Ovary (tissue), 9 donors: ENCODE measurements around the gene BIN1. TPM values are rescaled to one million over a fixed set of nuclear protein-coding genes. Genes with fewer than 3 reads are reported as not detected.

Source experiments
- DNase-seq, 5 donors: peaks; one replicate each; pipeline ENCODE4 v3.0.0-alpha.2; 2019 to 2020
- H3K27ac ChIP-seq, 2 donors: fragments of 200-600 bp; one replicate each; pipeline versions ENCODE4 v1.5.1 to v1.8.0; 2019 to 2022
- H3K27me3 ChIP-seq: fragments of 200-600 bp; one replicate; pipeline ENCODE4 v1.8.0; 2022
- H3K36me3 ChIP-seq: fragments of 200-600 bp; sonication (generic); one replicate; pipeline ENCODE4 v1.5.1; 2019
- H3K4me1 ChIP-seq: one replicate; pipeline ENCODE4 v1.8.1; 2013; ENCODE audit warnings: mild to moderate bottlenecking, moderate library complexity; ENCODE audit not compliant: insufficient read depth
- H3K4me3 ChIP-seq: fragments of 200-600 bp; sonication (generic); one replicate; pipeline ENCODE4 v1.5.1; 2017
- H3K9me3 ChIP-seq, 2 donors: fragments of 200-600 bp in 1 of 2; sonication (generic) in 1 of 2; one replicate each; pipeline versions ENCODE4 v1.5.1 to v1.8.1; 2013 to 2019; ENCODE audit warnings: mild to moderate bottlenecking in 1 of 2, moderate library complexity in 1 of 2
- EP300 ChIP-seq: sonication (generic); formaldehyde crosslinking; IDR thresholded peaks from one replicate; pipeline ENCODE4 v1.6.1; 2017; ENCODE audit warnings: antibody characterized with exemption
- POLR2A ChIP-seq: fragments of 450-650 bp; IDR thresholded peaks from one replicate; pipeline ENCODE4 v1.6.1; 2017; ENCODE audit warnings: antibody characterized with exemption, mild to moderate bottlenecking, moderate library complexity
- WGBS, 3 donors: extraction: QIAGEN DNeasy Blood & Tissue Kit in 1 of 3; methylation state at CpG; one replicate each; pipeline versions ENCODE4 v1.1.5 to v1.1.7; 2013 to 2017; 5-methylcytosine and 5-hydroxymethylcytosine counted together
- intact Hi-C, 4 donors: fragments of 100-400 bp; cut with DNase I; formaldehyde crosslinking; loops; one replicate each; pipeline versions ENCODE4 v1.11.0 to v1.15.1; 2022 to 2023
- polyA plus RNA-seq, 2 donors: library from polyadenylated mRNA; stranded (reverse); fragments of 200-250 nt in 1 of 2; fragments of 350-450 nt in 1 of 2; fragmentation: Illumina TruSeq in 1 of 2; extraction: RNeasy Lipid Tissue Mini Kit (QIAGEN cat#74804) in 1 of 2; gene quantifications; one replicate each; pipeline ENCODE4 v1.2.3, GENCODE V29; 2013 to 2014
- small RNA-seq: library from RNA; depleted of rRNA; stranded (forward); fragments of <200 nt; gene quantifications from one replicate; pipeline ENCODE3, GENCODE V24; 2016
- total RNA-seq, 7 donors: library from RNA; depleted of rRNA in 2 of 7; stranded (reverse); fragments of >200 nt in 2 of 7; fragmentation: NEBNext Ultra II Directional in 3 of 7; extraction: Animal tissue kit (Norgen Biotek cat#: 25700) in 3 of 7; gene quantifications; one replicate each; pipeline versions ENCODE4 v1.1.0 to v1.2.4, GENCODE V29; 2016 to 2023
- TF ChIP-seq, protein P1 (sequence below), 3 donors: fragments of 450-650 bp in 2 of 3; fragments of 200-600 bp in 1 of 3; IDR thresholded peaks; one replicate each; pipeline versions ENCODE4 v1.5.1 to v1.8.0; 2016 to 2022; ENCODE audit warnings: antibody characterized with exemption in 3 of 3, mild to moderate bottlenecking in 1 of 3
- donor health status: DM: no; HTN: no; CAD: no; lungs with moderate emphysema.
- donor health status: DM: no; HTN: no; CAD: no.
- donor health status: Bipolar disorder and iron deficiency.
- donor health status: DM: yes; HTN: yes; CAD: no.
- donor health status: DM: no; HTN: no; CAD: no.
- donor health status: DM: yes; HTN: yes; CAD: no.

BIN1 gene
- total and polyA plus RNA-seq, 9 donors, result 16.7 to 77.3 (median 54.0) TPM

DNA sequence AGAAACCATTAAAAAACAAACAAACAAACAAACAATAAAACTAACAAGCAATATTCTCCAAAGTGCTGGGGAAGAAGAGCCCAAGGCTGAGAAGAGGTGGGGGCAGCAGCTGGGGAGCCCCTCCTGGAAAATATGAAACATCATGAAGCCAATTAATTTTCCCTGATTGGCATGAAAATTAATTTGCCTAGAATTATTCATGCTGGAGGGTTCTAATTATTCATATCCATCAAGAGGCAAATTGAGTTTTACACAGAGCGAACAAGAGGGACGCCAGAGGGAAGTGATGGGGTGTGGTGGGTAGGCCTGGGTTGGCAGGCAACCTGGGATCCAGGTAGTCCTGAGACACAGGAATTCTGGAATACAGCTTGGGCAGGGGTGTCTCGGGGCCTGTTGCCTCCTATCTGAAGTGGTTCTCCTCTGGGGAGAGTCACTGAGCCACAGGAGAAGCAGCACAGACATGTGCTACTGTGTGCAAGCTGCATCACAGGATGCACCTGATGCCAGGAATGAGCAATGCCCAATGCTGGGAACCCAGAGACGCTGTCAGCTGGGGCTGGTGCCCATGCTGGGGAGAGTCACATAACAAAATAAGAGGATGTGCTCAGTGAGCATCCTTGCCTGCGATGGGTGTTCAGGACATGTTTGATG, 107.7 kb downstream of the BIN1 start:
- WGBS, 3 donors, result 77 to 88% (median 82%) methylated on average over 5 of the region's 5 CpGs
- Histone ChIP-seq H3K4me1 (no peaks in the 10 kb centered on the region), H3K27me3 (no peaks in the 10 kb centered on the region), H3K27ac (no peak overlapping the region), H3K36me3 (no peaks in the 10 kb centered on the region), H3K9me3 (no peaks in the 10 kb centered on the region), H3K4me3 (no peak overlapping the region)
- intact Hi-C loops, result no loop called here
- no peak for DNase-seq
- TF ChIP-seq, protein P1, sequence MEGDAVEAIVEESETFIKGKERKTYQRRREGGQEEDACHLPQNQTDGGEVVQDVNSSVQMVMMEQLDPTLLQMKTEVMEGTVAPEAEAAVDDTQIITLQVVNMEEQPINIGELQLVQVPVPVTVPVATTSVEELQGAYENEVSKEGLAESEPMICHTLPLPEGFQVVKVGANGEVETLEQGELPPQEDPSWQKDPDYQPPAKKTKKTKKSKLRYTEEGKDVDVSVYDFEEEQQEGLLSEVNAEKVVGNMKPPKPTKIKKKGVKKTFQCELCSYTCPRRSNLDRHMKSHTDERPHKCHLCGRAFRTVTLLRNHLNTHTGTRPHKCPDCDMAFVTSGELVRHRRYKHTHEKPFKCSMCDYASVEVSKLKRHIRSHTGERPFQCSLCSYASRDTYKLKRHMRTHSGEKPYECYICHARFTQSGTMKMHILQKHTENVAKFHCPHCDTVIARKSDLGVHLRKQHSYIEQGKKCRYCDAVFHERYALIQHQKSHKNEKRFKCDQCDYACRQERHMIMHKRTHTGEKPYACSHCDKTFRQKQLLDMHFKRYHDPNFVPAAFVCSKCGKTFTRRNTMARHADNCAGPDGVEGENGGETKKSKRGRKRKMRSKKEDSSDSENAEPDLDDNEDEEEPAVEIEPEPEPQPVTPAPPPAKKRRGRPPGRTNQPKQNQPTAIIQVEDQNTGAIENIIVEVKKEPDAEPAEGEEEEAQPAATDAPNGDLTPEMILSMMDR (IDR thresholded peaks at IDR 0.05), result no peak
- TF ChIP-seq EP300 (no peak), POLR2A (no peak)

DNA sequence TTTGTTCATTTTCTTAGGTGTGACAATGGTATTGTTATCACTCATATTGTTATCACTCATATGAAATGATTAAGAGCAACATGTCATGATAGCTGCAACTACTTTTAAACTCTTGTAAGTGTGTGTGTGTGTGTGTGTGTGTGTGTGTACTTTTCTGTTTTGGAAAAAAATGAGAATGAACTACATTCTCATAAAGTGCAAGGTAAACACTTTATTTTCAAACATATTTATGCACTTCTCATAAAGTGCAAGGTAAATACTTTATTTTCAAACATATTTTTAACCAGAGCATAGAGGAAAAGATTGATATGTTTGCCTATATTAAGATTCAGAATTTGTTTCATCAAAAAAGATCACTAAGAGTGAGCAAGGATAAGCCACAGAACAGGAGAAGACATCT, 108.5 kb downstream of the BIN1 start:
- DNase-seq, result no peak
- H3K27ac ChIP-seq, result no peak overlapping the region
- H3K27me3 ChIP-seq, result no peaks in the 10 kb centered on the region
- no peak overlapping the region for H3K4me3 ChIP-seq
- intact Hi-C loops, result no loop called here
- TF ChIP-seq POLR2A (no peak), EP300 (no peak)
- TF ChIP-seq, protein P1 (IDR thresholded peaks at IDR 0.05), result no peak
- no peaks in the 10 kb centered on the region for H3K4me1 ChIP-seq
- H3K9me3 ChIP-seq, result no peaks in the 10 kb centered on the region
- no peaks in the 10 kb centered on the region for H3K36me3 ChIP-seq

Small RNA genes lying within 50 kb of the gene (small RNA-seq; reads per million reads assigned to genes)
- not detected for gene RNU7-182P

Other genes with a start within 250 kb of the BIN1 start
- gene TEX51, start 208.3 kb downstream of the BIN1 start, total RNA-seq, result not detected
- gene TEX51, start 208.3 kb downstream of the BIN1 start, polyA plus RNA-seq, result not detected
- gene CYP27C1, start 113.1 kb upstream of the BIN1 start, total RNA-seq, result under 1 TPM in 6 of 7 donors, not detected in 1; 0.10 to 0.48 (median 0.17) TPM
- gene CYP27C1, start 113.1 kb upstream of the BIN1 start, polyA plus RNA-seq, result under 1 TPM; 0.07 to 0.52 TPM
- gene ERCC3, start 187.0 kb upstream of the BIN1 start, total RNA-seq, result 10 to 100 TPM; 26.8 to 38.2 (median 35.1) TPM
- gene ERCC3, start 187.0 kb upstream of the BIN1 start, polyA plus RNA-seq, result 10 to 100 TPM; 28.3 to 56.9 TPM